Kidney epithelial cell (primary cell): Measurements from ENCODE around the gene PPP1CC. TPM values are rescaled to one million over a fixed set of nuclear protein-coding genes. Genes with fewer than 3 reads are reported as not detected.
"Not testable (repeated sequence)": the region's sequence is repeated elsewhere in the genome, so short reads cannot be mapped to it uniquely, and the experiment has no call there.

Experiments used
- DNase-seq: peaks from one replicate; pipeline ENCODE4 v3.0.0-alpha.2; 2010; ENCODE audit warnings: low read depth
- H3K27me3 ChIP-seq: 2 replicates; pipeline ENCODE4 v1.6.0; 2011; ENCODE audit warnings: low read length; ENCODE audit not compliant: control insufficient read depth, insufficient read depth
- H3K36me3 ChIP-seq: 2 replicates; pipeline ENCODE4 v1.5.1; 2011; ENCODE audit warnings: low read length; ENCODE audit not compliant: control insufficient read depth, insufficient read depth
- H3K4me3 ChIP-seq: 2 replicates; pipeline ENCODE4 v1.5.1; 2011; ENCODE audit warnings: low read depth, mild to moderate bottlenecking, control low read depth, low read length
- CTCF ChIP-seq: IDR thresholded peaks from 2 replicates; pipeline ENCODE4 v1.5.1; 2011; ENCODE audit warnings: mild to moderate bottlenecking, moderate library complexity, low read length, control low read depth, inconsistent platforms; ENCODE audit not compliant: insufficient read depth, poor library complexity, severe bottlenecking
- total RNA-seq: library from RNA; depleted of rRNA; stranded (reverse); fragments of >200 nt; gene quantifications from 2 replicates; pipeline ENCODE4 v1.2.3, GENCODE V29; 2015

PPP1CC gene
- total RNA-seq, 1 donor from 2014 or later = 93.1 TPM

GRCh38 chr12:110737532-110737931 is 5.2 kb downstream of the PPP1CC start:
- DNase-seq = no peak
- H3K27me3 ChIP-seq = no peaks in the 10 kb centered on the region
- H3K36me3 ChIP-seq = no peaks in the 10 kb centered on the region
- TF ChIP-seq CTCF = no peak
- no peak overlapping the region for H3K4me3 ChIP-seq

- DNase-seq, H3K4me3 ChIP-seq, H3K36me3 ChIP-seq, H3K27me3 ChIP-seq: not testable (repeated sequence)
Measured at GRCh38 chr12:110737016-110737415, 5.7 kb downstream of the PPP1CC start.

- Histone ChIP-seq H3K27me3 (no peaks in the 10 kb centered on the region), H3K4me3 (no peak overlapping the region), H3K36me3 (no peaks in the 10 kb centered on the region)
- TF ChIP-seq CTCF = no peak
- no peak for DNase-seq
Measured at GRCh38 chr12:110733900-110734299, 8.8 kb downstream of the PPP1CC start.

GRCh38 chr12:110733089-110733715 is 9.5 kb downstream of the PPP1CC start:
- no peak for DNase-seq
- no peaks in the 10 kb centered on the region for H3K36me3 ChIP-seq
- TF ChIP-seq CTCF = no peak

GRCh38 chr12:110732572-110732971 is 10.1 kb downstream of the PPP1CC start:
- no peak for DNase-seq
- no peaks in the 10 kb centered on the region for H3K27me3 ChIP-seq
- no peak overlapping the region for H3K4me3 ChIP-seq
- TF ChIP-seq CTCF = no peak
- H3K36me3 ChIP-seq = no peaks in the 10 kb centered on the region

More at GRCh38 chr12:110733089-110733715, 9.5 kb downstream of the PPP1CC start:
- Histone ChIP-seq H3K27me3 (no peaks in the 10 kb centered on the region), H3K4me3 (no peak overlapping the region)

GRCh38 chr12:110731479-110731878 is 11.2 kb downstream of the PPP1CC start:
- H3K36me3 ChIP-seq = no peaks in the 10 kb centered on the region
- DNase-seq = no peak
- TF ChIP-seq CTCF = no peak

More at GRCh38 chr12:110731479-110731878, 11.2 kb downstream of the PPP1CC start:
- Histone ChIP-seq H3K27me3 (no peaks in the 10 kb centered on the region), H3K4me3 (no peak overlapping the region)
